GM04503 (cell line): ENCODE data around the gene FAM163B.
"Not testable (repeated sequence)": the region's sequence is repeated elsewhere in the genome, so short reads cannot be mapped to it uniquely, and the experiment has no call there.

Experiments used
- DNase-seq: peaks from one replicate; pipeline ENCODE4 v3.0.0-alpha.2; 2012; ENCODE audit warnings: low read depth

Gene FAM163B

GRCh38 chr9:133639613-133640012 lies 30.4 kb upstream of the FAM163B start:
- DNase-seq, result no peak

- no peak for DNase-seq
Measured at GRCh38 chr9:133638711-133639110, 29.5 kb upstream of the FAM163B start.

GRCh38 chr9:133638076-133638475 lies 28.9 kb upstream of the FAM163B start:
- DNase-seq, result no peak

- DNase-seq, result no peak
Measured at GRCh38 chr9:133637451-133638055, 28.4 kb upstream of the FAM163B start.

DNA sequence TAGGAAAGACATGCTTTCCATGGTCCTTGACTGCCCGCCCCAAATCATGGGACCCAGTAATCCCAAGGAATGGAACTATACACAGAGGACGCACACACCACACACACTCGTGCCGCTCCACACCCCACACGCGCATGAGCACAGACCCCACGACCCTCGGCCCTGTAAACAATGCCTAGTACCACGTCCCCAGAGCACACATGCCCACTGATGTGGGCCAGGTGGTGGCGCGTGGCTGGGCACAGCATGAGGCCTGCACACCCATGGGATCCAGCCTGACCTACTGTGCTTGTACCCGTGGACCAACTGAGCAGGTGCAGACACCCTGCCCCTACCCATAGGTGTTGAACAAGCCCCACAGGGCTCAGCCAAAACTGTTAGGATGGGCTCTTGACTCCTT lies 27.7 kb upstream of the FAM163B start:
- DNase-seq, result no peak

DNA sequence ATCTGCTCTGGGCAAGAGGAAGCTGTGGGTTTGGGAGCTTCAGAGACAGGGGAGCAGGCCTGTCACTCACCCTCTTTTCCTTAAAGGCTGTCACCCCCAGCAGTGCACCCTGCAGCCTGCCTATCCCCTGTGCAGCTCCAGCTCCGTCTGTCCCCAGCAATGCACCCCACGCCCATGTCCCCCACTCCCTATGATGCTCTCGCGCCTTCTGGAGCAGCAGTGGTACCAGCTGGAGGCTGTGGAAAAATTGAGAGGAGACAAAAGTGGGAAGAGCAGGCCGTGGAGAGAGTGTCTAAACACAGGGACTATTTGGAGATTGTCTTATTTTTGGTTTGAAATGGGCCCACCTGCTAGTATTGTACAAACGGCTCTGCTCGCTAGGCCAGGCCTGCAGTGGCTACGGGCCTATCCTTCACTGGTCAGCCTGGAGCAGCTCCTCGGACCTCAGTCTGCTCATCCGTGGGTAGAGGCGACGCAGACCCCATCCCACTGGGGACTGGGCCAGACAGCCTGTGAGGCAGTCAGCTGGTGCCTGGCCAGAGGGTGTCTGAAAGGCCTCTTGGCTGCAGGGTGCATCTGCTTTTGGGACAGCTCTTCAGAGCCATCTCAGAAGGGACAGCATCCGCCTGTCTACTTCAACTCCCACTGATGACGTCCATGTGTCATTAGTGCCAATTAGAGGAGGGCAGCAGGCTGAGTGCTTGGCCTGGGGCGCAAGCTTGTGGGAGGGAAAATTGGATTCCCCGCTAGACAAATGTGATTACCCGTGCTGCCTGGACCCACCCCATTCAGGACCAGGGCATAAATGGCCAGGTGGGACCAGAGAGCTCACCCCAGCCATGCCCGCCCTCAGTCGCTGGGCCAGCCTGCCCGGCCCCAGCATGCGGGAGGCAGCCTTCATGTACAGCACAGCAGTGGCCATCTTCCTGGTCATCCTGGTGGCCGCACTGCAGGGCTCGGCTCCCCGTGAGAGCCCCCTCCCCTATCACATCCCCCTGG lies 26.6 kb upstream of the FAM163B start, which contains the start of gene DBH:
DBH (plus strand) TSS at position 831 of the 999 bp plus-strand sequence; CDS start at position 840, 9 bp downstream.
- no peak for DNase-seq

DNA sequence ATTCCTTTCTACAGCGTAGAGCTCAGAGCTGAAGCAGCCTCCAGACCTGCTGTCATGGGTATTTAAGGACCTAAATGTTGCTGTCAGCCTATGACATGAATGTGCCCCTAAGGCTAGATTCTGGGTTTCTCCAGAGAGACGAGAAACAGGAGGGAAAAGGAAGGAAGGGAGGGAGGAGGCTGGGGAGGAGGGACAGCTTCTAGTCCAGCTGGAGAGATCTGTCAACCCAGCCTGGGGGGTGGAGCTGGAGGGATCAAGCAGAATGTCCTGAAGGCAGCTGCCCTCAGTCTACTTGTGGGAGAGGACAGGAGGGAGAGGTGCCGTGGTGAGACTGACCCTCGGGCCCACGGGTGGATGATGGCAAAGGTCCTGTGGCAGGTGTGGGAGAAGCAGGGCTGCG lies 25.9 kb upstream of the FAM163B start:
- DNase-seq, result no peak

- DNase-seq, result no peak
Measured at GRCh38 chr9:133634081-133634691, 25.0 kb upstream of the FAM163B start.

DNA sequence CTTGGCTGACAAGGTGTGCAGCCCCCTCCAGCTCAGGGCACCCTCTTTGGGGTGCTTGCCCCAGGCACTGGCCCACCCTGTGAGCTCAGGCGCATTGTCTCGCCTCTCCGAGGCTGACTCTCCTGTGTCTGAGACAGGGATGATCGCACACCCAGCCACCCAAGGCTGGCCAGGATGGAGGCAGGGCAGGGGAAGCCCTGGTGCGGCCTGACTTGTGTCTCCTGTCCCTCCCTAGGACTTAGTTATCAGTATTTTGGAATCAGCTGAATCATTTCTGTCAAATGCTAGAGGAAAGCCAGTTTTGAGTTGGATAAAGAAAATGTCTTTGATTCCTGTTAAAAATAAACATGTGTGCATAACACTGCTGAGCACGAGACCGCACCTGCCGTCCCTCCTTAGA lies 24.5 kb upstream of the FAM163B start:
- no peak for DNase-seq

DNA sequence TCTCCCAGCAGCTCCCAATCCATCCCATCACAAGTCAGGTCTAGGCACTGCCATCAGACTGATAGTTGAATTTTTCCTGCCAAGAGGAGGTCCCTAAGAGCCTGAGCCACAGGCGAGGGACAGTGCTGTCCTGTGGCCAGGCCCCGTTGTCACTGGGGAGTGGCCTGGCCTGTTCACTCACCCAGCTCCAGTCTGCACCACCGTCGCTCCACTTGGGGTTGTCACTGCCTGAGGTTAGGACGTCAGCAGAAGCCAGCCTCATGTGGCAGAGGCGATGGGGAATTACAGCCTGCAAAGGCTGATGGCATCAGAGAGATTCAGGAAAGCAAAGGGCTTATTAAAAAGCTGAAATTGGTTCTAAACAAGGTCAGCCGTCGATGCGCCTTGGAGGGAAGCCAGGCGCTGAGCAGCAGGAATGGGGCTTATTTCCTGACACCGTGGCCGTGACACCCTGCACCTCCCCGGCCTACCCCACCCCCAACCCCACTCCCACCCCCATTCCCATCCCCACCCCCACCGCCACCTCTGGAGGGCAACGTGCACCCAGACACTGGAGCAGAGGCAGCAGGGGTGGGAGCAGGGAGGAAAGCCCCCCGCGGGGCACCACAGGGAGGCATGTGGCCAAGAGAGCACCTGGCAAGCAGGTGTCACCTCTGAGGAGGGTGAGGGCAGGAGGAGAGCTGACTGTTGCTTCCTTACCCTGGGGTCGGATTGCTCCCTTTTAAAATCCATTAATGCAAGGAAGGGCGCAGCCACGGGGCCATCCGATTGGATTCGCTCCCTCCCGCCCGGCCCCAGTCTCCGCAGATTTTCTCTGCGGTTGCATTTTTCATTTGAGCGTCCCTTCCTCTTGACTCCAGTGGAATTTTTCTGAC lies 23.9 kb upstream of the FAM163B start:
- DNase-seq, result no peak

GRCh38 chr9:133631111-133631510 lies 21.9 kb upstream of the FAM163B start:
- DNase-seq, result no peak

DNA sequence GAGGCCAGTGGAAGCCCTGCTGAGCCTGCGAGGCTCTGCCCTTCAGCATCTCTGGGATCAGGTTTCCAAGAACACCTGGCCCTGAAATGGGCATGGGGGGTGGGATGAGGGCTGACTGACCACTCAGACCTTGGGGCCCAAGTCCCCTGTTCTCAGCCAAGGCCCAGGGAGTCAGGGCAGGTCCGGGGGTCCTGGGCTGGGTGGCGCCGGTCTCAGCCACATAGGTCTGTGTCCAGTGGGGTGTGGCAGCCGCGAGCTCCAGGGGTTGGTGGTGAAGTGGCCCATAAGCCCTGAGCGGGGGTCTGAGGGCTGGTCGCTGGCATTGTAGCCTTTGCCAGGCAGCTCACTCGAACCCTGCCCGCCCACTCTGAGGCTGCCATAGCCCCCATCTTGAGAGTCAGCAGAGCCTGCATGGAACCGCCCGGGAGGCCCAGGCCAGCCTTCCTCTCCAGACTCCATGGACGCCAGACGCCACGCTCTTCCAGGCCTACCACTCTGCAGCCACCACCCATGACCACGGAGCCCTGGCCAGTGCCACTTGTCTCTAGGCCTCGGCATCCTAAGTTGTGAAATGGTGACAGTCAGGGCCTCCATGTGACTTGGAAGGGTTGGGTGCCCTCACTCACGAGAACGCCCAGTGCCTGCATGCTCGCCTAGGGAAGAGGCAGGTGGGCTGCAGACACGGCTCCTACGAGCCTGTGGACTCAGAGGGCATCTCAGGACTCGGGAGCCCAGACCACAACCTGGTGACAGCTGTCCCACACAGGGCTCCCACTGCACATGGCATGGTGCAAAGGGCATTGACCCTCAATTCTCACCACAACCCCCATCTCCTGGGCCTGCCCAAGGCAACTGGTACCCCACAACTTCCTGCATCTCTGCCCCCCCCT lies 20.3 kb upstream of the FAM163B start:
- no peak for DNase-seq

- no peak for DNase-seq
Measured at GRCh38 chr9:133628766-133629165, 19.6 kb upstream of the FAM163B start.

DNA sequence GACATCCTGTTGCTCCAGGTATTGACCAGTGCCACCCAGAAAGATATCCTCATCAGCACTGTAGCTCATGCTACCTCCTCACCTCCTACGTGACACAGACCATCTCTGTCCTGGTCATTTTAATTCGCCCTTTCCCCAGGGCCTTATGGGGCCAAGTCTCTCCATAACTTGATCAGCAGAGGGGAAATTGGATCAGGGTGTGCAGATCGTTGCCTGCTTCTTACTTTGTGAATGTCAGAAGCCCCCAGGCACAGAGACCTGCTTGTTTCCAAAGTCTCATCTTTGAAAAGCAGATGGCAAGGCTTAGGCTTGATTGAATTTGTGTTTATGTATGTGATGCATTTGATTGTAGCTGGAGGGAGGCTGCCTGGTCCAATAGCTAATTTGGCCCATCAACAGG lies 18.2 kb upstream of the FAM163B start:
- no peak for DNase-seq

GRCh38 chr9:133626008-133626407 lies 16.8 kb upstream of the FAM163B start:
- not testable (repeated sequence) for DNase-seq

- no peak for DNase-seq
Measured at GRCh38 chr9:133622555-133622954, 13.4 kb upstream of the FAM163B start.

- DNase-seq, result no peak
Measured at GRCh38 chr9:133621725-133622267, 12.6 kb upstream of the FAM163B start.

DNA sequence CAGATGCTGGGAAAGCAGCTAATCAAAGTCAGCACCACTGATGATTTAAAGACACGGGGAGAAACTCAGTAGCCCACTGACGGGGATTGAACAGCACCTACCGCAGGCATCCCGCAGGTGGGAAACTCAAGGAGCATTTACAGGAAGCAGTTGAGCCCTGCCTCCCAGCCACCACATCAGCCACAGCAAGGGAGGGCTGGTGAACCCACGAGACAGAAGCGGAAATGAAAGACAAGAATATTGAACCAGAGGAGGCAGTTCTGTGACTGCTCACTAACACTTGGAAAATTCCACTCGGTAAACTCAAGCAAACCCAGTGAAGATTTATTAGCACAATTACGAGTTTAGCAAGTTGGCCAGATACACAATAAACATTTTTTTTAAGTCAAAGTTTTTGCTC lies 10.6 kb upstream of the FAM163B start:
- DNase-seq, result no peak

- no peak for DNase-seq
Measured at GRCh38 chr9:133618726-133619125, 9.5 kb upstream of the FAM163B start.

GRCh38 chr9:133616643-133617405 lies 7.6 kb upstream of the FAM163B start:
- no peak for DNase-seq
